Neural progenitor cell (in vitro differentiated cells): ENCODE data around the gene SLC39A3. TPM values are rescaled to one million over a fixed set of nuclear protein-coding genes. Genes with fewer than 3 reads are reported as not detected.

Source experiments
- DNase-seq: peaks from one replicate; pipeline ENCODE4 v3.0.0-alpha.2; 2016; ENCODE audit warnings: low spot score
- H2AFZ ChIP-seq: fragments of 200-600 bp; sonication (generic); replicated peaks from 2 replicates; pipeline ENCODE4 v1.6.1; 2016; ENCODE audit warnings: antibody characterized with exemption
- H3F3A ChIP-seq: fragments of 200-600 bp; sonication (generic); 2 replicates; pipeline ENCODE4 v1.6.1; 2016; ENCODE audit warnings: antibody characterized with exemption, low read depth
- H3K27ac ChIP-seq: fragments of 200-600 bp; sonication (generic); 2 replicates; pipeline ENCODE4 v1.5.1; 2016; ENCODE audit warnings: mild to moderate bottlenecking
- H3K27me3 ChIP-seq: fragments of 200-600 bp; sonication (generic); 2 replicates; pipeline ENCODE4 v1.6.1; 2016; ENCODE audit warnings: mild to moderate bottlenecking, moderate library complexity
- H3K36me3 ChIP-seq: fragments of 200-600 bp; sonication (generic); 2 replicates; pipeline ENCODE4 v1.5.1; 2016
- H3K4me1 ChIP-seq: fragments of 200-600 bp; sonication (generic); 2 replicates; pipeline ENCODE4 v1.6.1; 2016; ENCODE audit warnings: mixed run types
- H3K4me2 ChIP-seq: fragments of 200-600 bp; sonication (generic); 2 replicates; pipeline ENCODE4 v1.6.1; 2016
- H3K4me3 ChIP-seq: fragments of 200-600 bp; sonication (generic); 2 replicates; pipeline ENCODE4 v1.5.1; 2016
- H3K79me2 ChIP-seq: fragments of 200-600 bp; sonication (generic); 2 replicates; pipeline ENCODE4 v1.6.1; 2016; ENCODE audit warnings: low read depth
- H3K9ac ChIP-seq: fragments of 200-600 bp; sonication (generic); 2 replicates; pipeline ENCODE4 v1.6.1; 2016
- H3K9me3 ChIP-seq: fragments of 200-600 bp; sonication (generic); 2 replicates; pipeline ENCODE4 v1.5.1; 2016; ENCODE audit warnings: low read depth
- H4K20me1 ChIP-seq: fragments of 200-600 bp; sonication (generic); 2 replicates; pipeline ENCODE4 v1.6.1; 2016; ENCODE audit warnings: low read depth
- H3K27ac Mint-ChIP-seq: 3 replicates; pipeline ENCODE4 v1.8.0; 2021; ENCODE audit warnings: mixed read lengths
- H3K27me3 Mint-ChIP-seq: 2 replicates; pipeline ENCODE4 v1.8.0; 2022; ENCODE audit warnings: low read depth, mild to moderate bottlenecking, inconsistent platforms, moderate library complexity, mixed read lengths; ENCODE audit not compliant: insufficient read depth
- H3K36me3 Mint-ChIP-seq: 3 replicates; pipeline ENCODE4 v1.8.0; 2021; ENCODE audit warnings: mixed read lengths
- H3K4me1 Mint-ChIP-seq: 3 replicates; pipeline ENCODE4 v1.8.0; 2021; ENCODE audit warnings: mixed read lengths
- H3K4me3 Mint-ChIP-seq: 3 replicates; pipeline ENCODE4 v1.8.0; 2021; ENCODE audit warnings: mild to moderate bottlenecking, moderate library complexity, mixed read lengths
- H3K9me3 Mint-ChIP-seq: 3 replicates; pipeline ENCODE4 v1.8.0; 2020; ENCODE audit warnings: mixed read lengths
- EZH2 ChIP-seq: fragments of 200-600 bp; sonication (generic); IDR thresholded peaks from 2 replicates; pipeline ENCODE4 v1.6.1; 2017; ENCODE audit warnings: antibody characterized with exemption, mild to moderate bottlenecking, moderate library complexity
- EZH2phosphoT487 ChIP-seq: fragments of 200-600 bp; sonication (generic); IDR thresholded peaks from 2 replicates; pipeline ENCODE4 v1.6.1; 2017; ENCODE audit warnings: antibody characterized with exemption
- total RNA-seq: library from RNA; depleted of rRNA; stranded (reverse); fragments of >200 nt; gene quantifications from 2 replicates; pipeline ENCODE4 v1.2.3, GENCODE V29; 2015; ENCODE audit warnings: low replicate concordance
- TF ChIP-seq, protein P1 (sequence below): fragments of 200-600 bp; sonication (generic); IDR thresholded peaks from 2 replicates; pipeline ENCODE4 v1.5.1; 2017; ENCODE audit warnings: antibody characterized with exemption, mild to moderate bottlenecking

SLC39A3 gene
- total RNA-seq, 1 donor from 2014 or later: 6.1 TPM

DNA sequence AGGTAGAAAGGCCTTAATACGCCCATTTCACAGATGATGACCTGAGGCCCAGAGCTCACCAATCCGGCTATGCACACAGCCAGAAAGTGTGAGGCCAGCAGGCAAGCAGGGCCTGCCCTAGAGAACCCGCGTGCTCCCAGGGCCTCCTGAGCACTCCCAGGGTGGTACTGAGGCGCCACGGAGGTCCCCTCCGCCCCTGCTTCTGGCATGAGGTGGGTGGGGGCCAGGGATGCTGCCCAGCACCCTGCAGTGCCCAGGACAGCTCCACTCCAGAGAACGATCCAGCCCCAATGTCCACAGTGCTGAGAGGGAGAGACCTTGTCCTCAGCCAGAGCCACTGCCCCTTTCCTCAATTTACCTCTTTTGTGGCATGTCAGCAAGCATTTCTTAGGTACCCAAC lies 29.4 kb upstream of the SLC39A3 start:
- no peaks in the 10 kb centered on the region for H3F3A ChIP-seq
- H3K36me3 ChIP-seq: no peaks in the 10 kb centered on the region
- Mint-ChIP-seq H3K4me1 (peaks cover 6% of the 10 kb centered on the region), H3K4me3 (no peak overlapping the region), H3K27ac (no peak overlapping the region), H3K27me3 (no peaks in the 10 kb centered on the region), H3K36me3 (no peaks in the 10 kb centered on the region), H3K9me3 (no peaks in the 10 kb centered on the region)
- DNase-seq: no peak
- no peak overlapping the region for H3K4me2 ChIP-seq
- no peaks in the 10 kb centered on the region for H3K27me3 ChIP-seq
- no peak for TF ChIP-seq EZH2phosphoT487
- no peak for TF ChIP-seq EZH2
- TF ChIP-seq, protein P1, sequence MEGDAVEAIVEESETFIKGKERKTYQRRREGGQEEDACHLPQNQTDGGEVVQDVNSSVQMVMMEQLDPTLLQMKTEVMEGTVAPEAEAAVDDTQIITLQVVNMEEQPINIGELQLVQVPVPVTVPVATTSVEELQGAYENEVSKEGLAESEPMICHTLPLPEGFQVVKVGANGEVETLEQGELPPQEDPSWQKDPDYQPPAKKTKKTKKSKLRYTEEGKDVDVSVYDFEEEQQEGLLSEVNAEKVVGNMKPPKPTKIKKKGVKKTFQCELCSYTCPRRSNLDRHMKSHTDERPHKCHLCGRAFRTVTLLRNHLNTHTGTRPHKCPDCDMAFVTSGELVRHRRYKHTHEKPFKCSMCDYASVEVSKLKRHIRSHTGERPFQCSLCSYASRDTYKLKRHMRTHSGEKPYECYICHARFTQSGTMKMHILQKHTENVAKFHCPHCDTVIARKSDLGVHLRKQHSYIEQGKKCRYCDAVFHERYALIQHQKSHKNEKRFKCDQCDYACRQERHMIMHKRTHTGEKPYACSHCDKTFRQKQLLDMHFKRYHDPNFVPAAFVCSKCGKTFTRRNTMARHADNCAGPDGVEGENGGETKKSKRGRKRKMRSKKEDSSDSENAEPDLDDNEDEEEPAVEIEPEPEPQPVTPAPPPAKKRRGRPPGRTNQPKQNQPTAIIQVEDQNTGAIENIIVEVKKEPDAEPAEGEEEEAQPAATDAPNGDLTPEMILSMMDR: no peak
- H3K27ac ChIP-seq: no peak overlapping the region
- peaks cover 47% of the 10 kb centered on the region for H4K20me1 ChIP-seq
- peaks cover 47% of the 10 kb centered on the region for H3K79me2 ChIP-seq
- no peak overlapping the region for H3K9ac ChIP-seq
- no peak overlapping the region for H3K4me3 ChIP-seq
- no peaks in the 10 kb centered on the region for H3K9me3 ChIP-seq
- no peak overlapping the region for H2AFZ ChIP-seq
- H3K4me1 ChIP-seq: no peaks in the 10 kb centered on the region

DNA sequence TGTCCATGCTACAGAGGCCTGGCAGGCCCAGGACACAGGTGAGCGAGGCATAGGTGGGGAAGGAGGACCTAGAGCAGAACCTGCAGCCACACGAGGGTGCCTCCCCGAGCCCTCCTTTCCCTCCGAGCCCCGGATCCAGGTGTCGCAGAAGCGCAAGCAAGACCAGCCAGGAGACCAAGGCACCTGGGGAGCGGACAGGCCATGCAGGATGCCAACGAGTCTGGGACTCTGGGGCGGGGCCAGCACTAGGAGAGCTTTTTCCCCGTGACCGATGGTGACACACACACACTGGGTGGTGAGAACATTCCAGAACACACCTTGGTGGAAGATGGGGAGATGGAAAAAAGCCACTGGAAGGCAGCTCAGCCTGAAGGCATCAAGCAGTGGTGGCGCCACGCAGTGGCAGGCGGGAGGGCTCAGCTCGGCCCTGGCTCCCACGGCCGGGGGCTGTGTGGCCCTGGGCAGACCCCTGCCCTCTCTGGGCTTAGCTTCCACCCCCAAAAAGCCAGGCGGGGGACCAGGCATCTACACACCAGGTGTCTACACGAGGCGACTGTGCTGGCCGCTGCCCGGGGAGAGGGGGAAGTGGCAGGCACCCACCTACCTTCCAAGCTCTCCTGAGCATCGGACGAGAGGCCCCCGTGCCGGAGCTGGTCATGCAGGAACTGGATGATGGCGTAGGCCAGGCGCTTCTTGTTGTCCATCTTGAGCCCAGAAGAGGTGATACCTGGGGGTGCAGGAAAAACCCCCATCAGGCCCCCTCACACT lies 28.7 kb upstream of the SLC39A3 start:
- no peaks in the 10 kb centered on the region for H3K27me3 ChIP-seq
- Mint-ChIP-seq H3K36me3 (peaks cover 3% of the 10 kb centered on the region), H3K9me3 (no peaks in the 10 kb centered on the region), H3K27ac (no peak overlapping the region), H3K4me3 (no peak overlapping the region), H3K4me1 (peaks cover 6% of the 10 kb centered on the region), H3K27me3 (no peaks in the 10 kb centered on the region)
- DNase-seq: no peak
- peaks cover 45% of the 10 kb centered on the region for H4K20me1 ChIP-seq
- no peak overlapping the region for H3K9ac ChIP-seq
- H3K4me1 ChIP-seq: no peaks in the 10 kb centered on the region
- H3K27ac ChIP-seq: no peak overlapping the region
- H3K79me2 ChIP-seq: peaks cover 42% of the 10 kb centered on the region
- H3K9me3 ChIP-seq: no peaks in the 10 kb centered on the region
- no peak overlapping the region for H2AFZ ChIP-seq
- H3F3A ChIP-seq: no peaks in the 10 kb centered on the region
- no peak overlapping the region for H3K4me2 ChIP-seq
- no peak for TF ChIP-seq EZH2
- H3K36me3 ChIP-seq: no peaks in the 10 kb centered on the region
- no peak overlapping the region for H3K4me3 ChIP-seq

GRCh38 chr19:2767688-2768087 lies 27.9 kb upstream of the SLC39A3 start:
- Mint-ChIP-seq H3K4me1 (peaks cover 6% of the 10 kb centered on the region), H3K27ac (no peak overlapping the region), H3K9me3 (no peaks in the 10 kb centered on the region), H3K4me3 (no peak overlapping the region), H3K27me3 (no peaks in the 10 kb centered on the region), H3K36me3 (peaks cover 3% of the 10 kb centered on the region)
- no peak overlapping the region for H3K4me2 ChIP-seq
- H3K27me3 ChIP-seq: no peaks in the 10 kb centered on the region
- H2AFZ ChIP-seq: no peak overlapping the region
- H3F3A ChIP-seq: no peaks in the 10 kb centered on the region
- no peak overlapping the region for H3K27ac ChIP-seq
- no peaks in the 10 kb centered on the region for H3K36me3 ChIP-seq
- no peak for TF ChIP-seq EZH2
- no peak for TF ChIP-seq EZH2phosphoT487
- TF ChIP-seq, protein P1: no peak
- no peak for DNase-seq
- peaks cover 48% of the 10 kb centered on the region for H4K20me1 ChIP-seq
- H3K9ac ChIP-seq: no peak overlapping the region
- no peaks in the 10 kb centered on the region for H3K9me3 ChIP-seq
- H3K4me3 ChIP-seq: no peak overlapping the region
- peaks cover 42% of the 10 kb centered on the region for H3K79me2 ChIP-seq
- H3K4me1 ChIP-seq: no peaks in the 10 kb centered on the region
